ENCODE data around the gene CMTM7.

DNA sequence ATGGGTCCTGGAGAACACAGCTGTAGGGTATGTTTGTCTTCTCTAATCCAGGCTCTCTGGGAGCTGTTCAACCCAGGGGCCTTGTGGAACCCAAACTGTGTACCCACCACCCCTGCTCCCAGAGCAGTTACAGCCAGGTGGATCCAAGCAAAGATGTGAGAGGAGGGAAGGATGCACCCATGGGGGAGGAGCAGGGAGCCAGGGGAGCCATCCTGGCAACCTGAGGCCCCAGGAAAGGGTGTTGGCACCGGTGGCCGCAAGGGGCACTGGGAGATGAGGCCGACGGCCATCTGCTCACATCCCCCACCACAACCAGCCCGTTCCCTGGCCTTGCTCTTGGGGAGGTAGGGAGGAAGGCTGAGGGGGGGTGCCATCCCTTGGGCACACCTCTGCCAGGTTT is 67.8 kb downstream of the CMTM7 start:
- TF ChIP-seq, protein P1, sequence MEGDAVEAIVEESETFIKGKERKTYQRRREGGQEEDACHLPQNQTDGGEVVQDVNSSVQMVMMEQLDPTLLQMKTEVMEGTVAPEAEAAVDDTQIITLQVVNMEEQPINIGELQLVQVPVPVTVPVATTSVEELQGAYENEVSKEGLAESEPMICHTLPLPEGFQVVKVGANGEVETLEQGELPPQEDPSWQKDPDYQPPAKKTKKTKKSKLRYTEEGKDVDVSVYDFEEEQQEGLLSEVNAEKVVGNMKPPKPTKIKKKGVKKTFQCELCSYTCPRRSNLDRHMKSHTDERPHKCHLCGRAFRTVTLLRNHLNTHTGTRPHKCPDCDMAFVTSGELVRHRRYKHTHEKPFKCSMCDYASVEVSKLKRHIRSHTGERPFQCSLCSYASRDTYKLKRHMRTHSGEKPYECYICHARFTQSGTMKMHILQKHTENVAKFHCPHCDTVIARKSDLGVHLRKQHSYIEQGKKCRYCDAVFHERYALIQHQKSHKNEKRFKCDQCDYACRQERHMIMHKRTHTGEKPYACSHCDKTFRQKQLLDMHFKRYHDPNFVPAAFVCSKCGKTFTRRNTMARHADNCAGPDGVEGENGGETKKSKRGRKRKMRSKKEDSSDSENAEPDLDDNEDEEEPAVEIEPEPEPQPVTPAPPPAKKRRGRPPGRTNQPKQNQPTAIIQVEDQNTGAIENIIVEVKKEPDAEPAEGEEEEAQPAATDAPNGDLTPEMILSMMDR (IDR thresholded peaks at IDR 0.05): no peak
- no peak for TF ChIP-seq POLR2A (IDR thresholded peaks at IDR 0.05)
